HepG2 (cell line): ENCODE data around the gene ALG3. TPM values are rescaled to one million over a fixed set of nuclear protein-coding genes. Genes with fewer than 3 reads are reported as not detected.

Experiments
- ATAC-seq: fragments of 200-7000 bp; cut with Tn5 transposase; 3 replicates; pipeline ENCODE4 v1.9.1; 2020; ENCODE audit warnings: mild to moderate bottlenecking, moderate library complexity
- BruUV-seq: library from RNA; stranded (reverse); fragments of 400-500 nt; replicated peaks from 2 replicates; lab custom pipeline; 2021; lab: Mats Ljungman, UMichigan
- CTCF ChIA-PET: fragments of 300-600 bp; formaldehyde crosslinking; extraction: SDS; loops from one replicate; lab custom pipeline; 2021; ENCODE audit warnings: low total read pairs, inconsistent platforms, low intra/inter-chr PET ratio; lab: Yijun Ruan, JAX
- POLR2A ChIA-PET: fragments of 350-600 bp; sonication (Branson Sonifier 250); formaldehyde crosslinking; loops from one replicate; lab custom pipeline; 2020; ENCODE audit warnings: antibody characterized with exemption, inconsistent platforms; lab: Yijun Ruan, JAX
- DNase-seq: peaks from one replicate; pipeline ENCODE4 v3.0.0-alpha.2; 2015; ENCODE audit warnings: low spot score
- FAIRE-seq: peaks from 3 replicates; lab custom pipeline; 2011; peaks lifted over from hg19 to GRCh38; lab: Jason Lieb, UNC
- H2AFZ ChIP-seq: one replicate; pipeline ENCODE4 v1.6.1; 2011; ENCODE audit warnings: low read length, inconsistent platforms
- H3K27ac ChIP-seq: fragments of 300-600 bp; 3 replicates; pipeline ENCODE4 v1.8.0; 2011; ENCODE audit warnings: mixed run types, mild to moderate bottlenecking, mixed read lengths, low read length, inconsistent platforms; ENCODE audit not compliant: insufficient read depth; ENCODE audit errors: extremely low read length
- H3K27me3 ChIP-seq, 2 experiments: fragments of 200-600 bp in 1 of 2; 2 replicates in 1 of 2; 3 replicates in 1 of 2; pipeline versions ENCODE4 v1.6.0 to v1.8.0; 2011; ENCODE audit warnings: low read length in 2 of 2, mild to moderate bottlenecking in 2 of 2, moderate library complexity in 2 of 2, inconsistent platforms in 1 of 2; ENCODE audit not compliant: insufficient read depth in 2 of 2, control insufficient read depth in 1 of 2
- H3K36me3 ChIP-seq, 2 experiments: fragments of 200-600 bp in 1 of 2; replicated peaks in 1 of 2; 2 replicates in 1 of 2; 3 replicates in 1 of 2; pipeline versions ENCODE4 v1.5.1 to v1.8.0; 2011; ENCODE audit warnings: low read length in 2 of 2, inconsistent platforms in 1 of 2; ENCODE audit not compliant: insufficient read depth in 2 of 2, control insufficient read depth in 1 of 2
- H3K4me1 ChIP-seq: 2 replicates; pipeline ENCODE4 v1.5.1; 2012; ENCODE audit warnings: low read length, inconsistent platforms; ENCODE audit not compliant: insufficient read depth
- H3K4me2 ChIP-seq: 2 replicates; pipeline ENCODE4 v1.6.0; 2011; ENCODE audit warnings: low read depth, low read length, inconsistent platforms
- H3K4me3 ChIP-seq, 3 experiments: fragments of 200-600 bp in 1 of 3; sonication (generic), shearing (Covaris generic) in 1 of 3; replicated peaks in 1 of 3; 2 replicates each; pipeline ENCODE4 v1.5.1; 2011 to 2016; ENCODE audit warnings: low read length in 3 of 3, inconsistent platforms in 2 of 3, low read depth in 2 of 3, mild to moderate bottlenecking in 2 of 3, control low read depth in 1 of 3, mixed read lengths in 1 of 3; ENCODE audit not compliant: insufficient read depth in 1 of 3
- H3K79me2 ChIP-seq: one replicate; pipeline ENCODE4 v1.6.1; 2011; ENCODE audit warnings: low read length, inconsistent platforms; ENCODE audit not compliant: insufficient read depth
- H3K9ac ChIP-seq: 2 replicates; pipeline ENCODE4 v1.6.0; 2011; ENCODE audit warnings: mild to moderate bottlenecking, low read depth, low read length, inconsistent platforms; ENCODE audit not compliant: insufficient read depth
- H3K9me3 ChIP-seq: 2 replicates; pipeline ENCODE4 v1.5.1; 2012; ENCODE audit warnings: mild to moderate bottlenecking, low read length
- H4K20me1 ChIP-seq: 2 replicates; pipeline ENCODE4 v1.6.0; 2011; ENCODE audit warnings: inconsistent platforms, mild to moderate bottlenecking, low read length, moderate library complexity; ENCODE audit not compliant: insufficient read depth
- FOXO1 ChIP-seq: sonication (generic); formaldehyde crosslinking; IDR thresholded peaks from 2 replicates; pipeline ENCODE4 v1.4.0; 2020; ENCODE audit warnings: missing genetic modification reagents
- IRF2 ChIP-seq: IDR thresholded peaks from 2 replicates; pipeline ENCODE4 v1.6.1; 2018; ENCODE audit warnings: missing genetic modification reagents, missing compliant biosample characterization
- SAP130 ChIP-seq: IDR thresholded peaks from 2 replicates; pipeline ENCODE4 v1.6.1; 2016; ENCODE audit warnings: low read depth
- SMC3 ChIP-seq: IDR thresholded peaks from 2 replicates; pipeline ENCODE4 v1.6.1; 2011; ENCODE audit warnings: low read length, improper control_type of control experiment
- ZNF597 ChIP-seq: sonication (generic); formaldehyde crosslinking; IDR thresholded peaks from 2 replicates; pipeline ENCODE4 v1.5.0; 2020; ENCODE audit warnings: missing genetic modification reagents
- WGBS: methylation state at CpG from one replicate; pipeline ENCODE4 v1.1.6; 2017; ENCODE audit warnings: low lambda C conversion rate; 5-methylcytosine and 5-hydroxymethylcytosine counted together
- in situ Hi-C: cut with HindIII; loops from 2 replicates; pipeline ENCODE4 v1.10.0; 2017; ENCODE audit warnings: low pct_unique_long_range_greater_than_20kb; ENCODE audit not compliant: extremely low pct_ligation_motif_present
- intact Hi-C: fragments of 100-400 bp; cut with micrococcal nuclease; formaldehyde crosslinking; loops from one replicate; pipeline ENCODE4 v1.10.0; 2022; ENCODE audit not compliant: unreplicated experiment
- polyA plus RNA-seq, 8 experiments: library from polyadenylated mRNA; depleted of rRNA in 3 of 8; stranded (reverse) in 7 of 8; unstranded in 1 of 8; fragments of >200 nt; fragmentation: Illumina TruSeq in 4 of 8; extraction: Trizol in 4 of 8; gene quantifications; 2 replicates each; pipeline versions ENCODE4 v1.2.1 to v1.2.3, GENCODE V29; 2011 to 2016; ENCODE audit warnings: low read depth in 4 of 8, missing spikeins in 1 of 8, mixed read lengths in 1 of 8; ENCODE audit not compliant: insufficient read depth in 1 of 8
- total RNA-seq, 5 experiments: library from RNA; depleted of rRNA; stranded (reverse); fragments of >200 nt; fragmentation: Illumina TruSeq; extraction: Trizol; gene quantifications; 2 replicates each; pipeline ENCODE4 v1.2.3, GENCODE V29; 2016; ENCODE audit warnings: low read depth in 1 of 5
- TF ChIP-seq, protein P1 (sequence below): sonication (generic); formaldehyde crosslinking; IDR thresholded peaks from 2 replicates; pipeline ENCODE4 v1.9.0; 2021; ENCODE audit warnings: missing genetic modification reagents, mild to moderate bottlenecking, borderline replicate concordance
- TF ChIP-seq, protein P2 (sequence below): sonication (generic); formaldehyde crosslinking; IDR thresholded peaks from 2 replicates; pipeline ENCODE4 v1.5.1; 2020; ENCODE audit warnings: missing genetic modification reagents, mild to moderate bottlenecking, borderline replicate concordance

Gene ALG3
- total and polyA plus RNA-seq, 2 of the 13 experiments (the other 11 are each of a cell fraction or from before 2014, with no cell fraction given), result 46.6 to 57.1 TPM

DNA sequence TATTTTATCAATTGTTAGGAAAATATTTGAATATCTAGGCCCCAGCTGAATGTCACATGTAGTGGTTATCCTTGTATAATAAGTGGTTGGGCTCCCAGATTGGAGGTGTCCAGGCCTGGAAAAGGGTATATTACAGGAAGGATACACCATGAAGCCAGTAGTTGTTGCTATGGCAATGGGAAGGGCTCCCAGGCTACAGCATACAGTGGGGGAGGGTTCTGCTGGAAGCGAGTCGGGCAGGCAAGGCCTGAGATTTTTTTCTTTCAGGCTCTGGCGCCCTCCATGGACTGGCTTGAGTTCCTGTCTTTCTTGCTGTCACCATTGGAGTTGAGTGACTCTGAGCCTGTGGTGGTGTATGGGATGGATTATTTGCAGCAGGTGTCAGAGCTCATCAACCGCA is 35.9 kb upstream of the ALG3 start (continued):
- TF ChIP-seq, protein P1, sequence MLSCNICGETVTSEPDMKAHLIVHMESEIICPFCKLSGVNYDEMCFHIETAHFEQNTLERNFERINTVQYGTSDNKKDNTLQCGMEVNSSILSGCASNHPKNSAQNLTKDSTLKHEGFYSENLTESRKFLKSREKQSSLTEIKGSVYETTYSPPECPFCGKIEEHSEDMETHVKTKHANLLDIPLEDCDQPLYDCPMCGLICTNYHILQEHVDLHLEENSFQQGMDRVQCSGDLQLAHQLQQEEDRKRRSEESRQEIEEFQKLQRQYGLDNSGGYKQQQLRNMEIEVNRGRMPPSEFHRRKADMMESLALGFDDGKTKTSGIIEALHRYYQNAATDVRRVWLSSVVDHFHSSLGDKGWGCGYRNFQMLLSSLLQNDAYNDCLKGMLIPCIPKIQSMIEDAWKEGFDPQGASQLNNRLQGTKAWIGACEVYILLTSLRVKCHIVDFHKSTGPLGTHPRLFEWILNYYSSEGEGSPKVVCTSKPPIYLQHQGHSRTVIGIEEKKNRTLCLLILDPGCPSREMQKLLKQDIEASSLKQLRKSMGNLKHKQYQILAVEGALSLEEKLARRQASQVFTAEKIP, result no peak
- TF ChIP-seq SMC3, result peak; percentile 55
- TF ChIP-seq IRF2 (CRISPR knock-in tag), result no peak
- peak; percentile 15; the same call in 1 of the 2 replicates for TF ChIP-seq SAP130 (CRISPR knock-in tag)
- no peak for TF ChIP-seq ZNF597
- TF ChIP-seq, protein P2, sequence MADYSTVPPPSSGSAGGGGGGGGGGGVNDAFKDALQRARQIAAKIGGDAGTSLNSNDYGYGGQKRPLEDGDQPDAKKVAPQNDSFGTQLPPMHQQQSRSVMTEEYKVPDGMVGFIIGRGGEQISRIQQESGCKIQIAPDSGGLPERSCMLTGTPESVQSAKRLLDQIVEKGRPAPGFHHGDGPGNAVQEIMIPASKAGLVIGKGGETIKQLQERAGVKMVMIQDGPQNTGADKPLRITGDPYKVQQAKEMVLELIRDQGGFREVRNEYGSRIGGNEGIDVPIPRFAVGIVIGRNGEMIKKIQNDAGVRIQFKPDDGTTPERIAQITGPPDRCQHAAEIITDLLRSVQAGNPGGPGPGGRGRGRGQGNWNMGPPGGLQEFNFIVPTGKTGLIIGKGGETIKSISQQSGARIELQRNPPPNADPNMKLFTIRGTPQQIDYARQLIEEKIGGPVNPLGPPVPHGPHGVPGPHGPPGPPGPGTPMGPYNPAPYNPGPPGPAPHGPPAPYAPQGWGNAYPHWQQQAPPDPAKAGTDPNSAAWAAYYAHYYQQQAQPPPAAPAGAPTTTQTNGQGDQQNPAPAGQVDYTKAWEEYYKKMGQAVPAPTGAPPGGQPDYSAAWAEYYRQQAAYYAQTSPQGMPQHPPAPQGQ, result no peak

GRCh38 chr3:184283681-184284080 is 34.9 kb upstream of the ALG3 start:
- ATAC-seq (no peak), FAIRE-seq (no peak), DNase-seq (no peak)
- Histone ChIP-seq H3K27me3 (peaks cover 3 to 45% of the 10 kb centered on the region in 2 experiments), H2AFZ (no peak overlapping the region), H3K4me1 (no peaks in the 10 kb centered on the region), H4K20me1 (0 out of 2 replicates have a peak, but pooled peaks cover 3% of the 10 kb centered on the region), H3K9ac (no peak overlapping the region), H3K4me3 (no peak overlapping the region), H3K4me2 (no peak overlapping the region), H3K27ac (no peak overlapping the region), H3K9me3 (no peaks in the 10 kb centered on the region), H3K36me3 (no peaks in the 10 kb centered on the region), H3K79me2 (no peaks in the 10 kb centered on the region)
- ChIA-PET CTCF (no interaction called here), POLR2A (no interaction called here)
- in situ Hi-C loops (no loop called here), intact Hi-C loops (loop anchor here (2.0 to 10.0 kb wide), 2 partner anchors 35 to 59 kb away; partner anchors contain the start of genes ALG3, EEF1AKMT4 and VWA5B2)
- no TSS peak for BruUV-seq
- no peak for TF ChIP-seq FOXO1
- WGBS, result 50% methylated on average over 1 of the region's 8 CpGs
